A673 (cell line): Measurements from ENCODE around the gene TSC2.

Source experiments
- EZH2 ChIP-seq: fragments of 200-600 bp; sonication (generic); IDR thresholded peaks from 2 replicates; pipeline ENCODE4 v1.6.1; 2017; ENCODE audit warnings: borderline replicate concordance, low read depth, mild to moderate bottlenecking, mixed read lengths, antibody characterized with exemption, low read length; ENCODE audit not compliant: poor library complexity, severe bottlenecking
- TF ChIP-seq, protein P1 (sequence below): fragments of 300-800, 200-600 bp; sonication (generic); conservative IDR thresholded peaks from 2 replicates; pipeline ENCODE4 v1.5.1; 2017; ENCODE audit warnings: low read depth, mild to moderate bottlenecking, antibody characterized with exemption, low read length, moderate library complexity, mixed read lengths

- TF ChIP-seq, protein P1, sequence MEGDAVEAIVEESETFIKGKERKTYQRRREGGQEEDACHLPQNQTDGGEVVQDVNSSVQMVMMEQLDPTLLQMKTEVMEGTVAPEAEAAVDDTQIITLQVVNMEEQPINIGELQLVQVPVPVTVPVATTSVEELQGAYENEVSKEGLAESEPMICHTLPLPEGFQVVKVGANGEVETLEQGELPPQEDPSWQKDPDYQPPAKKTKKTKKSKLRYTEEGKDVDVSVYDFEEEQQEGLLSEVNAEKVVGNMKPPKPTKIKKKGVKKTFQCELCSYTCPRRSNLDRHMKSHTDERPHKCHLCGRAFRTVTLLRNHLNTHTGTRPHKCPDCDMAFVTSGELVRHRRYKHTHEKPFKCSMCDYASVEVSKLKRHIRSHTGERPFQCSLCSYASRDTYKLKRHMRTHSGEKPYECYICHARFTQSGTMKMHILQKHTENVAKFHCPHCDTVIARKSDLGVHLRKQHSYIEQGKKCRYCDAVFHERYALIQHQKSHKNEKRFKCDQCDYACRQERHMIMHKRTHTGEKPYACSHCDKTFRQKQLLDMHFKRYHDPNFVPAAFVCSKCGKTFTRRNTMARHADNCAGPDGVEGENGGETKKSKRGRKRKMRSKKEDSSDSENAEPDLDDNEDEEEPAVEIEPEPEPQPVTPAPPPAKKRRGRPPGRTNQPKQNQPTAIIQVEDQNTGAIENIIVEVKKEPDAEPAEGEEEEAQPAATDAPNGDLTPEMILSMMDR: no peak
- no peak for TF ChIP-seq EZH2
Measured at GRCh38 chr16:2063861-2064260, 16.1 kb downstream of the TSC2 start.
